ENCODE measurements around the gene SCRN2.

- TF ChIP-seq CTCF (IDR thresholded peaks at IDR 0.05) (no peak), POLR2AphosphoS5 (IDR thresholded peaks at IDR 0.05) (no peak), POLR2A (IDR thresholded peaks at IDR 0.05) (no peak), EP300 (IDR thresholded peaks at IDR 0.05) (no peak)
Observed at GRCh38 chr17:47843391-47843730, 2.3 kb upstream of the SCRN2 start.
